Measurements from ENCODE around the gene LSAMP.

LSAMP gene

GRCh38 chr3:116432795-116433194 is 12.5 kb downstream of the LSAMP start:
- no peak for DNase-seq (ENCODE audit: low read depth, low spot score)

- DNase-seq (ENCODE audit: low read depth, low spot score): no peak
These were observed 15.6 kb downstream of the LSAMP start for GRCh38 chr3:116429479-116430269.

DNA sequence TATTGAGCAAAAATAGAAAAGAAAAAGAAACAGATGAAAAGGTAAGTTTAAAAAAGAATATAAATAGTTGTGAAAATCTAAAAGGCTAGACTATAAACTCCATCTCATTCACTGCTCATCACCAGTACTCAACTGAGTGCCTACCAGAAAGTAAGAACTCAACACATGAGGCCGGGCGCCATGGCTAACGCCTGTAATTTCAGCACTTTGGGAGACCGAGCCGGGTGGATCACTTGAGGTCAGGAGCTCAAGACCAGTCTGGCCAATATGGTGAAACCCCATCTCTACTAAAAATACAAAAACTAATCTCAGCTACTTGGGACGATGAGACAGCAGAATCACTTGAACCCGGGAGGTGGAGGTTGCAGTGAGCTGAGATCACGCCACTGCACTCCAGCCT is 19.3 kb downstream of the LSAMP start:
- no peak for DNase-seq (ENCODE audit: low read depth, low spot score)

GRCh38 chr3:116425126-116425525 is 20.2 kb downstream of the LSAMP start:
- DNase-seq (ENCODE audit: low read depth, low spot score): no peak

GRCh38 chr3:116423945-116424344 is 21.3 kb downstream of the LSAMP start:
- no peak for DNase-seq (ENCODE audit: low read depth, low spot score)

GRCh38 chr3:116423374-116423773 is 21.9 kb downstream of the LSAMP start:
- DNase-seq (ENCODE audit: low read depth, low spot score): no peak

GRCh38 chr3:116417151-116417550 is 28.1 kb downstream of the LSAMP start:
- no peak for DNase-seq (ENCODE audit: low read depth, low spot score)

GRCh38 chr3:116413319-116413718 is 32.0 kb downstream of the LSAMP start:
- DNase-seq (ENCODE audit: low read depth, low spot score): no peak

GRCh38 chr3:116408473-116408872 is 36.8 kb downstream of the LSAMP start:
- DNase-seq (ENCODE audit: low read depth, low spot score): no peak

GRCh38 chr3:116405231-116405630 is 40.1 kb downstream of the LSAMP start:
- no peak for DNase-seq (ENCODE audit: low read depth, low spot score)

- DNase-seq (ENCODE audit: low read depth, low spot score): no peak
These were observed 45.5 kb downstream of the LSAMP start for GRCh38 chr3:116399701-116400226.

DNA sequence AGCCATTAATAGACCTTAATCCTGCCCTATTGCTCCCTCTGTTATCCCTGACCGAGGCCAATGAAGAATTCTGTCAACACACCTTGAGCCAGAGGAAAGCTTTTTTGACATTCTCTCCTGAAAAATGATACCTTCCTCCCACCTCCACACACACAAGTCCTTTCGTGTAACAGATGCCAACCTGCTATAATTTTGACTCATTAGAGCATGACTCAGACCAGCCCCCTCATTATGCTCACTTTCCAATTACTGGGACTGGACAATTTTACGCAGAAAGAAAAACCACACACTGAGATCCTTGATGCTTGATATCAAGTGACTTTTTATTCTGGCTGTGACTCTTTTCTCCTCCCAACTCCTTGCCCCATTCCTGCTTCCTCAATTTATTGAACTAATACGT is 50.9 kb downstream of the LSAMP start:
- no peak for DNase-seq (ENCODE audit: low read depth, low spot score)

GRCh38 chr3:116393199-116393598 is 52.1 kb downstream of the LSAMP start:
- DNase-seq (ENCODE audit: low read depth, low spot score): no peak

DNA sequence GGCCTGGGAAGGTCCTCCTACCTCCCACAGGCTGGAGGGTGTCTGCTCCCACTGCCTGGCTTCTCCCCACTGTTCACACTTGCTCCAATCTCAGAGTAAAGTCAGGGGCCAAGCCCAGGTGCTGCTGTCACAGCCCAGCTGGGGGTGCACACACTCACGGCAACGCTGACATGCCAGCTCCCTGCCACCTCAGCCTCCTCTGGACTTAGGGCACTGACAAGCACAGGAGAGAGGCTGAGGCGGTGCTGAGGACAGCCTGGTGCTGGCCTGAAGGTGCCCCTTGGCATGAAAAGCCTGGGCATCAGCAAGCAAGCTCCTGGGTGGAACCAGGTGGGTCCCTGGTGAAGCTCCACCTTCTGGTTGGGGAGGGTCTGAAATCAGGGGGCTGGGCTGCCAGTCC is 53.0 kb downstream of the LSAMP start:
- no peak for DNase-seq (ENCODE audit: low read depth, low spot score)

GRCh38 chr3:116391296-116392201 is 53.7 kb downstream of the LSAMP start:
- DNase-seq (ENCODE audit: low read depth, low spot score): no peak

GRCh38 chr3:116390318-116390717 is 55.0 kb downstream of the LSAMP start:
- no peak for DNase-seq (ENCODE audit: low read depth, low spot score)

GRCh38 chr3:116388867-116389385 is 56.4 kb downstream of the LSAMP start:
- no peak for DNase-seq (ENCODE audit: low read depth, low spot score)

DNA sequence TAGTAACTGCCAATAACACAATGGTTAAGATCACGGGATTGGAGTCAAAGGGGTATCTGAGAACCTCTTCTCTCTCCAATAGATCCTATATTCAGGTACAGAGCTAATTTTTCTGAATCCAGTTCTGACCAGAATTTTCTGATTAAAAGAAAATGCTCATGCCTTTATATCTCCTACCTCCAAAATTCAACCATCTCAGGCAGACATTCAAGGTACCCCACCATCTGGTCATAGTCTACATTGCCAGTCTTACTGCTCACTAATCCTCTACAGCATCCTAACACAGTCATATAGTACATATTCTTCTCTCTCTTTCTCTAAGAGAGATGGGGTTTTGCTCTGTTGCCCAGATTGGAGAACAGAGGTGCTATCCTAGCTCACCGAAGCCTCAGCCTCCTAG is 59.1 kb downstream of the LSAMP start:
- no peak for DNase-seq (ENCODE audit: low read depth, low spot score)

GRCh38 chr3:116384717-116385116 is 60.6 kb downstream of the LSAMP start:
- no peak for DNase-seq (ENCODE audit: low read depth, low spot score)

- no peak for DNase-seq (ENCODE audit: low read depth, low spot score)
These were observed 67.2 kb downstream of the LSAMP start for GRCh38 chr3:116378077-116378476.

GRCh38 chr3:116374901-116375300 is 70.4 kb downstream of the LSAMP start:
- no peak for DNase-seq (ENCODE audit: low read depth, low spot score)

- no peak for DNase-seq (ENCODE audit: low read depth, low spot score)
These were observed 77.4 kb downstream of the LSAMP start for GRCh38 chr3:116367761-116368395.
